Upper lobe of left lung (tissue), 6 donors: ENCODE measurements around the gene SUCLG2. TPM values are rescaled to one million over a fixed set of nuclear protein-coding genes. Genes with fewer than 3 reads are reported as not detected.

Source experiments
- ATAC-seq, 2 donors: fragments of 200-7000 bp; cut with Tn5 transposase; one replicate each; pipeline ENCODE4 v1.9.1; 2022; ENCODE audit warnings: mild to moderate bottlenecking in 2 of 2, moderate library complexity in 2 of 2; ENCODE audit not compliant: low FRiP score in 2 of 2
- DNase-seq, 2 donors: peaks; one replicate each; pipeline ENCODE4 v3.0.0-alpha.2; 2019 to 2020
- H3K27ac ChIP-seq, 4 donors: fragments of 200-600 bp; sonication (generic); one replicate each; pipeline ENCODE4 v1.5.1; 2016 to 2019
- H3K27me3 ChIP-seq, 4 donors: fragments of 200-600 bp; sonication (generic); one replicate each; pipeline ENCODE4 v1.5.1; 2017 to 2019
- H3K36me3 ChIP-seq, 4 donors: fragments of 200-600 bp; sonication (generic); one replicate each; pipeline ENCODE4 v1.5.1; 2016 to 2019
- H3K4me1 ChIP-seq, 4 donors: fragments of 200-600 bp; sonication (generic); one replicate each; pipeline ENCODE4 v1.5.1; 2018 to 2019
- H3K4me3 ChIP-seq, 4 donors: fragments of 200-600 bp; sonication (generic); one replicate each; pipeline ENCODE4 v1.5.1; 2017 to 2019; ENCODE audit warnings: mild to moderate bottlenecking in 2 of 4, moderate library complexity in 1 of 4
- H3K9me3 ChIP-seq, 4 donors: fragments of 200-600 bp; sonication (generic); one replicate each; pipeline ENCODE4 v1.5.1; 2018 to 2019
- CTCF ChIP-seq, 6 experiments: fragments of 450-650 bp in 4 of 6; fragments of 200-600 bp in 2 of 6; sonication (generic) in 2 of 6; IDR thresholded peaks; one replicate each; pipeline ENCODE4 v1.5.1; 2016 to 2019; ENCODE audit warnings: antibody characterized with exemption in 6 of 6
- EP300 ChIP-seq, 4 donors: sonication (generic); formaldehyde crosslinking; IDR thresholded peaks; one replicate each; pipeline ENCODE4 v1.5.1; 2017; ENCODE audit warnings: antibody characterized with exemption in 4 of 4, control low read depth in 2 of 4
- POLR2A ChIP-seq, 4 donors: fragments of 450-650 bp; IDR thresholded peaks; one replicate each; pipeline ENCODE4 v1.5.1; 2016 to 2017; ENCODE audit warnings: antibody characterized with exemption in 4 of 4, mild to moderate bottlenecking in 2 of 4
- POLR2AphosphoS5 ChIP-seq, 2 donors: sonication (generic); formaldehyde crosslinking; IDR thresholded peaks; one replicate each; pipeline ENCODE4 v1.5.1; 2017; ENCODE audit warnings: antibody characterized with exemption in 2 of 2
- WGBS, 2 donors: methylation state at CpG; one replicate each; pipeline ENCODE4 v1.1.5; 2017 to 2018; 5-methylcytosine and 5-hydroxymethylcytosine counted together
- total RNA-seq, 6 donors: library from RNA; depleted of rRNA in 4 of 6; stranded (reverse); fragments of >200 nt in 4 of 6; gene quantifications; one replicate each; pipeline versions ENCODE4 v1.1.0 to v1.2.1, GENCODE V29; 2016 to 2021
- donor health status: DM: no; HTN: no; CAD: no; lungs with moderate emphysema.
- donor health status: DM: no; HTN: yes; CAD: no; lungs with severe emphysema.

The SUCLG2 gene
- total RNA-seq, 6 donors from 2014 or later, result 36.7 to 69.3 (median 50.8) TPM

DNA sequence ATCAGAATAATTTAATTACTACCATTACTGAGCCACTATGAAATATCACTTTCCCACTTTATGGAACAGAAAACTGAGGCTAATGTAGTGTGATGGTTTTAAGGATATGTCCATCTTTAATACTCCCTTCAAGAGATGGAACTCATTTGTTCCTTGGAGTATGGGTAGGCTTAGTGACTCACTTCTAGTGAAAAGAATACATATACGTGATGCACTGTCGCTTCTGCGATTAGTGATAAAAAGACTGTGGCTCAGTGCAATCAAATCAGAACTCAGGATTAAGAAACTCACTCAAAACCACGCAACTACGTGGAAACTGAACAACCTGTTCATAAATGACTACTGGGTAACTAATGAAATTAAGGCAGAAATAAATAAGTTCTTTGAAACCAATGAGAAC lies 216.6 kb downstream of the SUCLG2 start:
- H3K9me3 ChIP-seq, result no peaks in the 10 kb centered on the region
- no peaks in the 10 kb centered on the region for H3K27me3 ChIP-seq
- no peaks in the 10 kb centered on the region for H3K36me3 ChIP-seq
- H3K4me3 ChIP-seq, result no peak overlapping the region
- 91% methylated on average over 5 of the region's 5 CpGs for WGBS, 2 donors
- H3K27ac ChIP-seq, result no peak overlapping the region
- no peaks in the 10 kb centered on the region for H3K4me1 ChIP-seq
- ATAC-seq (no peak), DNase-seq (no peak)
- TF ChIP-seq CTCF (IDR thresholded peaks at IDR 0.05), result no peak

DNA sequence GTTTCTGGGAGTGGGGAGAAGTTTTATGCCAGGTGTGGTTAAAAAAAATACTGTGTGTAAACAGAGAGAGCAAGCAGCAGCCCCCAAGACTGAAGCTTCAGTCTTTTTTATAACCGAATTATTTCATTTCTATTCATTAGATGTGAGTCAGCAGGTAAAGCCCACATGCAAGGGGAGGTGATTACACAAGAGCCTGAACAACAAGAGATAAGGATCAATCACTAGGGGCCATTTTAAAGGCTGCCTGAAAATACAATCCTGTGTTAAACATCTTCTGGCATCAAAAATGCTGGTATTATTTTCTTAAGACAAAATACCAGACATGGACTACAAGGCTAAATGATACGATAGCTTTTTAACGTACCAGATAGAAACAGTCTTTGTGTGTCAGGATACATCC lies 217.3 kb downstream of the SUCLG2 start:
- Histone ChIP-seq H3K27me3 (no peaks in the 10 kb centered on the region), H3K27ac (no peak overlapping the region), H3K4me3 (no peak overlapping the region), H3K9me3 (no peaks in the 10 kb centered on the region), H3K4me1 (no peaks in the 10 kb centered on the region), H3K36me3 (no peaks in the 10 kb centered on the region)
- WGBS, 2 donors, result 94 to 95% methylated on average over 3 of the region's 3 CpGs
- no peak for TF ChIP-seq POLR2AphosphoS5 (IDR thresholded peaks at IDR 0.05)
- TF ChIP-seq CTCF (IDR thresholded peaks at IDR 0.05), result no peak
- no peak for TF ChIP-seq POLR2A (IDR thresholded peaks at IDR 0.05)
- no peak for TF ChIP-seq EP300 (IDR thresholded peaks at IDR 0.05)
- no peak for ATAC-seq
- DNase-seq, result no peak

DNA sequence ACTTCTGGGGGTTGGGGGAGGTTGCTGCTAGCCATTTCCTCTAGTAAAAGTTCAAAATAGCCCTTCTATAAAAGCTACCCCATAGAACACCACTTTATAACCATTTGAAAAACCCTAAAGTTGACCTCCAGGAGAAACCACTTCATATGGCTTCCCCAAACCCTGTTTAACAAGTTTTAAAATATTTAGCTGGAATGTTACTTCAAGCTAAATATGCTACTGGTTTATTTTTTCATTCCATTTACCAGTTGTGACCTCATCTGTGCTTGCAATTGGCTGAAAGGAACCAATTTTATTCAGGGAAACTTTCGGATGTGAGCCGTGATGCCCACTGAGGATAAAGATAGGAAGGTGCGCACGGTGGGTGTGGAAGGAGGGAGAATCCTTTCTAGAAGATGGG lies 221.3 kb downstream of the SUCLG2 start:
- Histone ChIP-seq H3K27ac (no peak overlapping the region), H3K4me3 (no peak overlapping the region), H3K9me3 (no peaks in the 10 kb centered on the region), H3K27me3 (no peaks in the 10 kb centered on the region), H3K36me3 (no peaks in the 10 kb centered on the region), H3K4me1 (no peaks in the 10 kb centered on the region)
- DNase-seq (no peak), ATAC-seq (no peak)
- WGBS, 2 donors, result 95 to 96% methylated on average over 4 of the region's 4 CpGs
- TF ChIP-seq POLR2AphosphoS5 (IDR thresholded peaks at IDR 0.05), result no peak
- TF ChIP-seq CTCF (IDR thresholded peaks at IDR 0.05), result no peak
- TF ChIP-seq EP300 (IDR thresholded peaks at IDR 0.05), result no peak
- no peak for TF ChIP-seq POLR2A (IDR thresholded peaks at IDR 0.05)

DNA sequence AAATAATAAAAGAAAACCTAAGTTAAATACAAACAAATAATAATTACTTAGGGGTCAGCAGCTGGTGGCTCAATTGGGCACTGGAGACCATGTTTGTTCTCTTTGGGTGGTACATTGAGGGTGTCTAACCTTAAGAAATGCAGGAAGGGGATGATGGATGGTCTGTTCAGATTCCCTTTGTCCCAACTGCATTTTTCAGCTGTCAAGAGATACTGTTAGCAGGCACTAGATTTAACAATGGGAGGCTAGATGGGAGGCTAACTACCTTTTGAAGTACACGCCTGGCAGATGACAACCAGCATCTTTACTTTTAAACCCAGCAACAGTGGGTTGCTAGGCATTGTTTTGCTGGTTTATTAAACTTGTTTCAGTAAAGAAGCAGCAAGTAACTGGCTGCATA lies 222.5 kb downstream of the SUCLG2 start:
- Histone ChIP-seq H3K36me3 (no peaks in the 10 kb centered on the region), H3K4me3 (no peak overlapping the region), H3K4me1 (no peaks in the 10 kb centered on the region), H3K27ac (no peak overlapping the region), H3K27me3 (no peaks in the 10 kb centered on the region), H3K9me3 (no peaks in the 10 kb centered on the region)
- DNase-seq, result no peak
- ATAC-seq, result no peak
- WGBS, 2 donors, result 93 to 96% methylated on average over 1 of the region's 1 CpG
- TF ChIP-seq EP300 (IDR thresholded peaks at IDR 0.05), result no peak
- TF ChIP-seq POLR2AphosphoS5 (IDR thresholded peaks at IDR 0.05), result no peak
- no peak for TF ChIP-seq POLR2A (IDR thresholded peaks at IDR 0.05)
- TF ChIP-seq CTCF (IDR thresholded peaks at IDR 0.05), result no peak

GRCh38 chr3:67423722-67424121 lies 230.7 kb downstream of the SUCLG2 start:
- no peak for TF ChIP-seq POLR2A (IDR thresholded peaks at IDR 0.05)
- no peak for TF ChIP-seq CTCF (IDR thresholded peaks at IDR 0.05)
- no peak for TF ChIP-seq POLR2AphosphoS5 (IDR thresholded peaks at IDR 0.05)
- no peak for TF ChIP-seq EP300 (IDR thresholded peaks at IDR 0.05)
- Histone ChIP-seq H3K27ac (no peak overlapping the region), H3K4me1 (no peaks in the 10 kb centered on the region), H3K4me3 (no peak overlapping the region), H3K36me3 (no peaks in the 10 kb centered on the region), H3K27me3 (no peaks in the 10 kb centered on the region), H3K9me3 (peaks cover 0 to 6% (median 2%) of the 10 kb centered on the region in 4 donors)
- DNase-seq (no peak), ATAC-seq (no peak)
